Calu3 (cell line): ENCODE results near the gene SPRN. TPM values are rescaled to one million over a fixed set of nuclear protein-coding genes. Genes with fewer than 3 reads are reported as not detected.

Experiments used
- BruUV-seq: library from RNA; stranded (reverse); fragments of 400-500 nt; replicated peaks from 2 replicates; lab custom pipeline; 2021; lab: Mats Ljungman, UMichigan
- CTCF ChIA-PET: fragments of 300-600 bp; sonication (Branson Sonifier 250); formaldehyde crosslinking; loops from one replicate; lab custom pipeline; 2022; ENCODE audit warnings: antibody characterized with exemption; lab: Charles Lee
- DNase-seq: peaks from one replicate; pipeline ENCODE4 v3.0.0; 2022
- H3K27ac Mint-ChIP-seq: one replicate; pipeline ENCODE4 v1.8.0; 2022; ENCODE audit warnings: mixed read lengths; ENCODE audit not compliant: unreplicated experiment
- H3K27me3 Mint-ChIP-seq: one replicate; pipeline ENCODE4 v1.8.0; 2022; ENCODE audit warnings: mixed read lengths; ENCODE audit not compliant: unreplicated experiment
- H3K36me3 Mint-ChIP-seq: one replicate; pipeline ENCODE4 v1.8.0; 2022; ENCODE audit warnings: mild to moderate bottlenecking, moderate library complexity, mixed read lengths; ENCODE audit not compliant: insufficient read depth, unreplicated experiment
- H3K4me1 Mint-ChIP-seq: one replicate; pipeline ENCODE4 v1.8.0; 2022; ENCODE audit warnings: mild to moderate bottlenecking, low read depth, mixed read lengths; ENCODE audit not compliant: unreplicated experiment
- H3K4me3 Mint-ChIP-seq: one replicate; pipeline ENCODE4 v1.8.0; 2022; ENCODE audit warnings: mild to moderate bottlenecking, low read depth, moderate library complexity, mixed read lengths; ENCODE audit not compliant: unreplicated experiment
- H3K9me3 Mint-ChIP-seq: one replicate; pipeline ENCODE4 v1.8.0; 2022; ENCODE audit warnings: low read depth, mixed read lengths; ENCODE audit not compliant: unreplicated experiment
- intact Hi-C: fragments of 100-400 bp; cut with micrococcal nuclease; formaldehyde crosslinking; loops from one replicate; pipeline ENCODE4 v1.10.0; 2022; ENCODE audit not compliant: unreplicated experiment
- total RNA-seq: library from RNA; stranded (reverse); gene quantifications from 2 replicates; pipeline ENCODE4 v1.2.3, GENCODE V29; 2022
- TF ChIP-seq, protein P1 (sequence below): fragments of 200-600 bp; IDR thresholded peaks from one replicate; pipeline ENCODE4 v1.8.0; 2022; ENCODE audit warnings: antibody characterized with exemption; ENCODE audit not compliant: unreplicated experiment

SPRN gene
- total RNA-seq, 1 experiment from 2014 or later = not detected

DNA sequence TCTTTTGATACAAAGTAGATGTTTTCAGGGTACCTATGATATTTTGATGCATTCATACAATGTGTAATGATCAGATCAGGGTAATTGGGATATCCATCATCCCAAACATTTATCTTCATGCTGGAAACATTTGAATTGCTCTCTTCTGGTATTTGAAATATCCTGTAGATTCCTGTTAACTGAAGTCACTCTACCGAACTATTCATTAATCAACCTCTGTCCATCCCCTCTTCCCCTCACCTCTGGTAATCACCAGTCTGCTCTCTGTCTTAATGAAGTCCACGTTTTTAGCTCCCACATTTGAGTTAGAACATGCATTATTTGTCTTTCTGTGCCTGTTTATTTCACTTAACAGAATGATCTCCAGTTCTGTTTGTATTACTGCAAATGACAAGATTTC is 19.2 kb downstream of the SPRN start:
- BruUV-seq = no TSS peak
- Mint-ChIP-seq H3K27me3 (no peaks in the 10 kb centered on the region), H3K4me3 (no peak overlapping the region), H3K9me3 (no peaks in the 10 kb centered on the region), H3K4me1 (peaks cover 9% of the 10 kb centered on the region), H3K36me3 (peaks cover 12% of the 10 kb centered on the region), H3K27ac (no peak overlapping the region)
- intact Hi-C loops = no loop called here
- CTCF ChIA-PET = no interaction called here
- DNase-seq = no peak
- TF ChIP-seq, protein P1, sequence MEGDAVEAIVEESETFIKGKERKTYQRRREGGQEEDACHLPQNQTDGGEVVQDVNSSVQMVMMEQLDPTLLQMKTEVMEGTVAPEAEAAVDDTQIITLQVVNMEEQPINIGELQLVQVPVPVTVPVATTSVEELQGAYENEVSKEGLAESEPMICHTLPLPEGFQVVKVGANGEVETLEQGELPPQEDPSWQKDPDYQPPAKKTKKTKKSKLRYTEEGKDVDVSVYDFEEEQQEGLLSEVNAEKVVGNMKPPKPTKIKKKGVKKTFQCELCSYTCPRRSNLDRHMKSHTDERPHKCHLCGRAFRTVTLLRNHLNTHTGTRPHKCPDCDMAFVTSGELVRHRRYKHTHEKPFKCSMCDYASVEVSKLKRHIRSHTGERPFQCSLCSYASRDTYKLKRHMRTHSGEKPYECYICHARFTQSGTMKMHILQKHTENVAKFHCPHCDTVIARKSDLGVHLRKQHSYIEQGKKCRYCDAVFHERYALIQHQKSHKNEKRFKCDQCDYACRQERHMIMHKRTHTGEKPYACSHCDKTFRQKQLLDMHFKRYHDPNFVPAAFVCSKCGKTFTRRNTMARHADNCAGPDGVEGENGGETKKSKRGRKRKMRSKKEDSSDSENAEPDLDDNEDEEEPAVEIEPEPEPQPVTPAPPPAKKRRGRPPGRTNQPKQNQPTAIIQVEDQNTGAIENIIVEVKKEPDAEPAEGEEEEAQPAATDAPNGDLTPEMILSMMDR = no peak

DNA sequence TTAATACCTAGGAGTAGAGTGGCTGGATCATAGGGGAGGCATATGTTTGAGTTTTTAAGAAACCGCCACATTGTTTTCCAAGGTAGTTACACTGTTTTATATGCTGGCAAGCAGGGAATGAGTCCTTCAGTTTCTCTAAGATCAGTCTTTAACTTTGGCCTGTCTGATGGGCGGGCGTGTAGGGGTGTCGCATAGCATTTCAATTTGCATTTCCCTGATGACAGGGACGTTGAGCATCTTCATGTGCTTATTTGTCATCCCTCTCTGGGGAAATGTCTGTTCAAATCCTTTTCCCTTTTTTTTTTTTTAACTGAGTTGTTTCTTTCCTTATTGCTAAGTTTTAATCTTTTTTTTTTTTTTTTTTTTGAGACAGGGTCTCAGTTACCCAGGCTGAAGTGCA is 20.6 kb downstream of the SPRN start:
- no peak overlapping the region for H3K4me3 Mint-ChIP-seq
- peaks cover 9% of the 10 kb centered on the region for H3K4me1 Mint-ChIP-seq
- intact Hi-C loops = no loop called here
- CTCF ChIA-PET = no interaction called here
- BruUV-seq = no TSS peak
- H3K27ac Mint-ChIP-seq = no peak overlapping the region
- no peaks in the 10 kb centered on the region for H3K9me3 Mint-ChIP-seq
- no peaks in the 10 kb centered on the region for H3K27me3 Mint-ChIP-seq
- TF ChIP-seq, protein P1 = no peak
- no peak for DNase-seq
- peaks cover 13% of the 10 kb centered on the region for H3K36me3 Mint-ChIP-seq

DNA sequence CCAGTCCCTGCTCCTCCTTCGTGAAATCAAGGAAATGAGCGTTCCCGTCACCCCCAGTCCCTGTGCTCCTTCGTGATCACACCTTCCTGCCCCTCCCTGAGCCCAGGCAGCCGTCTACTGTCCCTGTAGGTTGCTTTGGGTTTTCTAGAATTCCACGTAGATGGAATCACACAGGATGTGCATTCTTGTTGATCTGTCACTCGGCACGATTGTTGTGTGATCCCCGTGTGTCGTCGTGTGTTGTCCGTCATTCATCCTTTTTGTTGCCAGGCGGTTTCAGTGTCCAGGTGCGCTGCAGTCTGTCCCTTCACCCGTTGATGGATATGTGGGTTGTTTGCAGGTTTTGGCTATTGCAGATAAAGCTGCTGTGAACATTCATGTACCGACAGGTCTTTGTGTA is 21.1 kb downstream of the SPRN start:
- intact Hi-C loops = no loop called here
- no peak overlapping the region for H3K4me3 Mint-ChIP-seq
- H3K4me1 Mint-ChIP-seq = peaks cover 9% of the 10 kb centered on the region
- CTCF ChIA-PET = no interaction called here
- no peaks in the 10 kb centered on the region for H3K27me3 Mint-ChIP-seq
- TF ChIP-seq, protein P1 = no peak
- no peak for DNase-seq
- no peaks in the 10 kb centered on the region for H3K9me3 Mint-ChIP-seq
- peaks cover 13% of the 10 kb centered on the region for H3K36me3 Mint-ChIP-seq
- BruUV-seq = no TSS peak
- H3K27ac Mint-ChIP-seq = no peak overlapping the region

DNA sequence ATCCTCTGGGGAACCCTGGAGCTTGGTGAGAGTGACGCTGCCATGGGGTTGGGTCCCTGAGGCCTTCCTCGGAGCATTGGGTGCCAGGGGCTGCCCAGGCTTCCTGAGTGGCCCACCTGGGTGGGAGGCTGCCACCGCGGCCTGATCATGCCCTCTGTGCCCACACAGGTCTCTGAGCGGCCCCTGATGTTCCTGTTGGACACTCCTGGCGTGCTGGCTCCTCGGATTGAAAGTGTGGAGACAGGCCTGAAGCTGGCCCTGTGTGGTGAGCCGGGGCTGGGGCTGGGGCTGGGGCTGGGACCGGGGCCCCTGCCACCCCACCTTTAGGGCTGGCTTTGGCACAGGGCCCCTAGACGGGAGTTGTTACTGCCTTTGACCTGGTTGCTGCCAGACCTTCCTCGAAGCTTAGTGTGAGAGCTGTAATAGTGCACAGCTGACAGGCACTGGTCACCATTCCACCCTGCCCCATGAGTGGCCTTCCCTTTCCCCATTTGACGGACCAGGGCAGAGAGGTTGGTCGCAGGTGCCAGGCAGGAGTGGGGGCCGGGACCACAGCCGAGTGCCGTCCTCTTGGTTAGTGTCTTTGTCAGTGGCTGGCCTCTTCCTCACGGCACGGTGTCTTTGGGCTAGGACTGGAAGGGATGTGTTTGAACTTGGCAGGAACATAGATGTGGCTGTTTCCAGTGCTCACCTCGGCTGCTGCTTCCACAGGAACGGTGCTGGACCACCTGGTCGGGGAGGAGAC is 22.3 kb downstream of the SPRN start:
- Mint-ChIP-seq H3K27me3 (no peaks in the 10 kb centered on the region), H3K4me3 (no peak overlapping the region), H3K9me3 (no peaks in the 10 kb centered on the region), H3K4me1 (peaks cover 9% of the 10 kb centered on the region), H3K36me3 (peaks cover 17% of the 10 kb centered on the region), H3K27ac (no peak overlapping the region)
- CTCF ChIA-PET = no interaction called here
- intact Hi-C loops = no loop called here
- no TSS peak for BruUV-seq
- DNase-seq = no peak
- TF ChIP-seq, protein P1 = no peak
